Measurements from ENCODE around the gene RPL36A.

The RPL36A gene

GRCh38 chrX:101390664-101391525 is at the start of gene RPL36A:
RPL36A (plus strand) TSS chrX:101391011; CDS start chrX:101391044, 33 bp downstream.
- ATAC-seq: peak; percentile 93

- ATAC-seq: no peak
These were observed 42.9 kb upstream of the RPL36A start for GRCh38 chrX:101347859-101348451.

GRCh38 chrX:101348452-101349192 is 42.2 kb upstream of the RPL36A start, which contains the start of gene TIMM8A:
TIMM8A (minus strand) TSS chrX:101348742; CDS start chrX:101348664, 78 bp downstream.
- peak; percentile 98 to 99 for ATAC-seq

- ATAC-seq: no peak
These were observed 41.6 kb upstream of the RPL36A start for GRCh38 chrX:101349193-101349562.

GRCh38 chrX:101357166-101357795 is 33.5 kb upstream of the RPL36A start:
- ATAC-seq: no peak

GRCh38 chrX:101359966-101360365 is 30.8 kb upstream of the RPL36A start:
- no peak for ATAC-seq

GRCh38 chrX:101360390-101360789 is 30.4 kb upstream of the RPL36A start:
- ATAC-seq: no peak

GRCh38 chrX:101362116-101362515 is 28.7 kb upstream of the RPL36A start:
- no peak for ATAC-seq

- ATAC-seq: no peak
These were observed 28.1 kb upstream of the RPL36A start for GRCh38 chrX:101362757-101363156.

GRCh38 chrX:101365301-101365795 is 25.5 kb upstream of the RPL36A start:
- ATAC-seq: no peak

GRCh38 chrX:101368800-101369199 is 22.0 kb upstream of the RPL36A start:
- ATAC-seq: no peak

GRCh38 chrX:101369687-101370086 is 21.1 kb upstream of the RPL36A start:
- no peak for ATAC-seq

GRCh38 chrX:101370888-101371504 is 19.8 kb upstream of the RPL36A start:
- no peak for ATAC-seq

- no peak for ATAC-seq
These were observed 13.3 kb upstream of the RPL36A start for GRCh38 chrX:101377547-101377946.

- no peak for ATAC-seq
These were observed 7.1 kb upstream of the RPL36A start for GRCh38 chrX:101383679-101384205.

- no peak for ATAC-seq
These were observed 5.7 kb upstream of the RPL36A start for GRCh38 chrX:101385026-101385684.

- ATAC-seq: no peak
These were observed 4.8 kb upstream of the RPL36A start, which contains the start of gene BTK for GRCh38 chrX:101385795-101386541. BTK (minus strand) TSS chrX:101386191; CDS start chrX:101375284, 10,907 bp downstream.

- ATAC-seq: no peak
These were observed 4.3 kb upstream of the RPL36A start for GRCh38 chrX:101386542-101386885.

GRCh38 chrX:101388604-101389003 is 2.2 kb upstream of the RPL36A start:
- ATAC-seq: no peak

GRCh38 chrX:101391831-101392230 is 1.0 kb downstream of the RPL36A start:
- ATAC-seq: no peak

Data from activated CD4-positive, CD25-positive, alpha-beta regulatory T cell treated with anti-CD3 and anti-CD28 coated beads, Interleukin-2, amount 50 U/mL, for 24 hours (primary cell).